CD4-positive, alpha-beta T cell (primary cell): ENCODE measurements around the gene PPFIBP2. TPM values are rescaled to one million over a fixed set of nuclear protein-coding genes. Genes with fewer than 3 reads are reported as not detected.

Source experiments
- ATAC-seq: fragments of 200-7000 bp; cut with Tn5 transposase; one replicate; pipeline ENCODE4 v1.10.0; 2022; ENCODE audit warnings: mild to moderate bottlenecking; ENCODE audit not compliant: poor library complexity
- CTCF ChIA-PET: fragments of 350-600 bp; sonication (Branson Sonifier 250); formaldehyde crosslinking; loops from one replicate; lab custom pipeline; 2021; ENCODE audit warnings: antibody characterized with exemption, inconsistent platforms; lab: Charles Lee
- POLR2A ChIA-PET: fragments of 350-600 bp; sonication (Branson Sonifier 250); formaldehyde crosslinking; loops from one replicate; lab custom pipeline; 2021; ENCODE audit warnings: antibody characterized with exemption, inconsistent platforms; lab: Charles Lee
- DNase-seq, 14 experiments: peaks; one replicate each; pipeline ENCODE4 v3.0.0-alpha.2; 2013 to 2020; ENCODE audit warnings: mixed read lengths in 2 of 14
- H3K27ac ChIP-seq, 2 donors: one replicate each; pipeline versions ENCODE4 v1.5.1 to v1.7.0; 2013; ENCODE audit warnings: low read length in 2 of 2, low read depth in 1 of 2, mild to moderate bottlenecking in 1 of 2
- H3K27me3 ChIP-seq, 2 experiments: 1 replicate in 1 of 2; 2 replicates in 1 of 2; pipeline versions ENCODE4 v1.6.1 to v1.7.0; 2013; ENCODE audit warnings: low read length in 2 of 2, control low read depth in 1 of 2, mild to moderate bottlenecking in 1 of 2, moderate library complexity in 1 of 2; ENCODE audit not compliant: insufficient read depth in 2 of 2, control insufficient read depth in 1 of 2
- H3K36me3 ChIP-seq: one replicate; pipeline ENCODE4 v1.6.1; 2013; ENCODE audit warnings: low read length, control low read depth; ENCODE audit not compliant: insufficient read depth
- H3K4me1 ChIP-seq: one replicate; pipeline ENCODE4 v1.6.1; 2013; ENCODE audit warnings: low read length, control low read depth; ENCODE audit not compliant: insufficient read depth
- H3K4me3 ChIP-seq: one replicate; pipeline ENCODE4 v1.5.1; 2013; ENCODE audit warnings: mild to moderate bottlenecking, low read length, moderate library complexity
- H3K9me3 ChIP-seq, 2 experiments: 1 replicate in 1 of 2; 2 replicates in 1 of 2; pipeline versions ENCODE4 v1.6.1 to v1.7.0; 2013; ENCODE audit warnings: low read length in 2 of 2, mild to moderate bottlenecking in 2 of 2, control low read depth in 1 of 2, moderate library complexity in 1 of 2; ENCODE audit not compliant: control insufficient read depth in 1 of 2, insufficient read depth in 1 of 2
- H3K27ac Mint-ChIP-seq: one replicate; pipeline ENCODE4 v1.8.0; 2020; ENCODE audit warnings: mixed read lengths
- H3K27me3 Mint-ChIP-seq: one replicate; pipeline ENCODE4 v1.8.0; 2021; ENCODE audit warnings: mixed read lengths
- H3K36me3 Mint-ChIP-seq: one replicate; pipeline ENCODE4 v1.8.0; 2021; ENCODE audit warnings: low read depth, mixed read lengths
- H3K4me1 Mint-ChIP-seq: one replicate; pipeline ENCODE4 v1.8.0; 2021; ENCODE audit warnings: low read depth, mixed read lengths
- H3K4me3 Mint-ChIP-seq: one replicate; pipeline ENCODE4 v1.8.0; 2020; ENCODE audit warnings: mild to moderate bottlenecking, mixed read lengths
- H3K9me3 Mint-ChIP-seq: one replicate; pipeline ENCODE4 v1.8.0; 2020; ENCODE audit warnings: mixed read lengths
- CTCF ChIP-seq: fragments of 200-600 bp; IDR thresholded peaks from one replicate; pipeline ENCODE4 v1.8.0; 2022; ENCODE audit warnings: antibody characterized with exemption, mild to moderate bottlenecking
- intact Hi-C, 2 experiments: fragments of 100-400 bp; cut with DNase I in 1 of 2; cut with micrococcal nuclease in 1 of 2; formaldehyde crosslinking; loops; one replicate each; pipeline versions ENCODE4 v1.15.1 to v1.9.0; 2023 to 2025; cut with DNase I, micrococcal nuclease
- total RNA-seq, 174 experiments: library from RNA in 2 of 174; stranded (reverse) in 2 of 174; gene quantifications; one replicate each; pipeline ENCODE4 v1.2.3 and lab custom pipeline; 2021 to 2026

PPFIBP2 gene
- total RNA-seq, 2 experiments from 2014 or later, result 27.0 to 35.9 TPM

DNA sequence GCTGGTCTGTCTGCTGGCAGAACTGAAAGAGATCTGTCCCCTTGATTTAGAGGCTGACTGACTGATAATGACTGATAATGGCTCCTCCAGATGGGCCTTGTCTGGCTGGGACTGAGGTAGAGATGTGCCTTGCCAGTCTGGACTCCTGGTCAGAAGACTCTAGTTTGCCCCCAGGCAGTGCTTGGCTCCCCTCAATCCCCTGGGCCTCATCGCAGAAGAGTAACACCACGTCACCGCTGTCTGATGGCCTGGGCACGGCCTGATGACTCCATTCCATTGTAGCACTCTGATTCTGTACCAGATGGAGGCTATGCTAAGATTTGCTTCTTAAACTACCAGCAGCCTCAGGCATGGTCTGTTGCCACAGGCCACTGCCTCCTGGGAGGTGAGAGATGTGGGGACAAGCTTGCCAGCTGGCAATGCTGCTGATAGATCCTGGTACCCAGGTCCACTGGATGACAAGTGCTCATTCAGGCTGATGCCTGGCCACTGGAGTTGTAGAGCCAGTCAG, 140.5 kb downstream of the PPFIBP2 start:
- Mint-ChIP-seq H3K4me3 (no peak overlapping the region), H3K36me3 (peaks cover 81% of the 10 kb centered on the region)
- DNase-seq, result no peak

DNA sequence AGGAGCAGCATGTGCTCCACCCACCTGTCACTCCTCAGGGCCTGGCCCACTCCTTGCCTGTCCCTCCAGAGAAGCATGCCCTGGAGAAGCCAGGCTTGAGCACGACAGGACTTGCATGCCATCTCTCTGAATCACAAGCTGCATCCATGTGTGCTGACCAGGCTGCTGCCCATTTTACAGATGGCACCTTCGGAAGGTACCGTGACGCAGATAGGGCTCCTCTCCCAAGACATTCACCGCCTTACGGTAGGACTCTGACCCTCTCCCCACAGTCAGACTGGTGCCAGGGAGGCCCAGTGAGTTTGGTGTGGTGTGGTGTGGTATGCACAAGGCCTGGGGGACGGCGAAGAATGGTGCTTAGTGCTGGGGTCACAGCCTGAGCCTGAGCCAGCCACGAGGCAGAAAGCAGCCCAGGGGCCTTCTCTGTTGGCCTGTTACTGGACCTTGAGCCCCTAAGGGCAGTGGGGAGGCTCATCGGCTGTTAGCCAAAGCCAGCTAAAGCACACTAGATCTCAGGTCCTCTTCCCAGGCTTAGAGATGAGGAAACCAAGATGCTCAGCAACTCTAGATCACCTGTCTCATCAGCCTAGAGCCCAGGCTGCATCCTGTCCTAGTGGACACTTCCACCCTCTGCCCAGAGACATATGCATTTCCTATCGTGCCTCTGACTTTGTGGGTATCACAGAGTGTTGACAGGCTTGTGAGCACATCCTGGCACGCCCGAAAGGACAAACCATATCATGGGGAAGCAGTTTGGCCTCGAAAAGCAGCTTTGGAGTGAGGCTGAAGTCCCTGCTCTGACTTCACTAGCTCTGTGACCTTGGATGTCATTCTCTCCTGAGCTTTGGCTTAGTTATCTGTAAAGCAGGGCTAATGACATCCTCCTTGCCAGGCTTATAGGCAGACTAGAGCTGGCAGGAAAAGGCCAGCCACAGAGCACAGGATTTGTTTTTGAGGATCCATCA, 141.7 kb downstream of the PPFIBP2 start:
- no peaks in the 10 kb centered on the region for H3K36me3 ChIP-seq
- H3K9me3 ChIP-seq, result no peaks in the 10 kb centered on the region
- Mint-ChIP-seq H3K27me3 (no peaks in the 10 kb centered on the region), H3K27ac (no peak overlapping the region), H3K4me3 (no peak overlapping the region), H3K36me3 (peaks cover 69% of the 10 kb centered on the region), H3K9me3 (no peaks in the 10 kb centered on the region), H3K4me1 (no peaks in the 10 kb centered on the region)
- CTCF ChIA-PET, result no interaction called here
- TF ChIP-seq CTCF, result no peak
- no peak for DNase-seq
- ATAC-seq, result no peak
- no peak overlapping the region for H3K4me3 ChIP-seq
- intact Hi-C loops, result no loop called here
- H3K27me3 ChIP-seq, result no peaks in the 10 kb centered on the region
- no peak overlapping the region for H3K27ac ChIP-seq
- POLR2A ChIA-PET, result no interaction called here
- H3K4me1 ChIP-seq, result no peaks in the 10 kb centered on the region

More for the DNA sequence above, 140.5 kb downstream of the PPFIBP2 start:
- Histone ChIP-seq H3K36me3 (no peaks in the 10 kb centered on the region), H3K27ac (no peak overlapping the region), H3K27me3 (no peaks in the 10 kb centered on the region), H3K4me3 (no peak overlapping the region), H3K4me1 (no peaks in the 10 kb centered on the region), H3K9me3 (no peaks in the 10 kb centered on the region)
- ChIA-PET POLR2A (no interaction called here), CTCF (interaction anchor here (1.4 to 1.9 kb wide), 2 partner anchors 11 to 16 kb away, joined by 4 read pairs; no protein-coding TSS in a partner anchor)
- Mint-ChIP-seq H3K9me3 (no peaks in the 10 kb centered on the region), H3K27ac (no peak overlapping the region), H3K27me3 (no peaks in the 10 kb centered on the region), H3K4me1 (no peaks in the 10 kb centered on the region)
- no peak for ATAC-seq
- no peak for TF ChIP-seq CTCF
- intact Hi-C loops, result no loop called here

GRCh38 chr11:7656704-7657103, 142.9 kb downstream of the PPFIBP2 start:
- no peak overlapping the region for H3K27ac Mint-ChIP-seq
- TF ChIP-seq CTCF, result no peak
- Histone ChIP-seq H3K27me3 (no peaks in the 10 kb centered on the region), H3K36me3 (no peaks in the 10 kb centered on the region), H3K27ac (no peak overlapping the region), H3K4me1 (no peaks in the 10 kb centered on the region), H3K4me3 (no peak overlapping the region), H3K9me3 (no peaks in the 10 kb centered on the region)
- no peaks in the 10 kb centered on the region for H3K27me3 Mint-ChIP-seq
- H3K36me3 Mint-ChIP-seq, result peaks cover 57% of the 10 kb centered on the region
- CTCF ChIA-PET, result interaction anchor here (1.2 kb wide), 1 partner anchor 144 kb away, joined by 3 read pairs; no protein-coding TSS in a partner anchor
- no peaks in the 10 kb centered on the region for H3K9me3 Mint-ChIP-seq
- POLR2A ChIA-PET, result no interaction called here
- H3K4me1 Mint-ChIP-seq, result no peaks in the 10 kb centered on the region
- ATAC-seq (no peak), DNase-seq (no peak)
- no peak overlapping the region for H3K4me3 Mint-ChIP-seq
- intact Hi-C loops, result no loop called here
